GM18907 (cell line): ENCODE measurements around the gene CSAD.

ENCODE experiments used
- ATAC-seq: cut with Tn5 transposase; IDR thresholded peaks from one replicate; pipeline ENCODE4 v1.9.1; 2021; ENCODE audit warnings: mild to moderate bottlenecking, moderate library complexity; ENCODE audit not compliant: unreplicated experiment

Gene CSAD, protein sequence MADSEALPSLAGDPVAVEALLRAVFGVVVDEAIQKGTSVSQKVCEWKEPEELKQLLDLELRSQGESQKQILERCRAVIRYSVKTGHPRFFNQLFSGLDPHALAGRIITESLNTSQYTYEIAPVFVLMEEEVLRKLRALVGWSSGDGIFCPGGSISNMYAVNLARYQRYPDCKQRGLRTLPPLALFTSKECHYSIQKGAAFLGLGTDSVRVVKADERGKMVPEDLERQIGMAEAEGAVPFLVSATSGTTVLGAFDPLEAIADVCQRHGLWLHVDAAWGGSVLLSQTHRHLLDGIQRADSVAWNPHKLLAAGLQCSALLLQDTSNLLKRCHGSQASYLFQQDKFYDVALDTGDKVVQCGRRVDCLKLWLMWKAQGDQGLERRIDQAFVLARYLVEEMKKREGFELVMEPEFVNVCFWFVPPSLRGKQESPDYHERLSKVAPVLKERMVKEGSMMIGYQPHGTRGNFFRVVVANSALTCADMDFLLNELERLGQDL

DNA sequence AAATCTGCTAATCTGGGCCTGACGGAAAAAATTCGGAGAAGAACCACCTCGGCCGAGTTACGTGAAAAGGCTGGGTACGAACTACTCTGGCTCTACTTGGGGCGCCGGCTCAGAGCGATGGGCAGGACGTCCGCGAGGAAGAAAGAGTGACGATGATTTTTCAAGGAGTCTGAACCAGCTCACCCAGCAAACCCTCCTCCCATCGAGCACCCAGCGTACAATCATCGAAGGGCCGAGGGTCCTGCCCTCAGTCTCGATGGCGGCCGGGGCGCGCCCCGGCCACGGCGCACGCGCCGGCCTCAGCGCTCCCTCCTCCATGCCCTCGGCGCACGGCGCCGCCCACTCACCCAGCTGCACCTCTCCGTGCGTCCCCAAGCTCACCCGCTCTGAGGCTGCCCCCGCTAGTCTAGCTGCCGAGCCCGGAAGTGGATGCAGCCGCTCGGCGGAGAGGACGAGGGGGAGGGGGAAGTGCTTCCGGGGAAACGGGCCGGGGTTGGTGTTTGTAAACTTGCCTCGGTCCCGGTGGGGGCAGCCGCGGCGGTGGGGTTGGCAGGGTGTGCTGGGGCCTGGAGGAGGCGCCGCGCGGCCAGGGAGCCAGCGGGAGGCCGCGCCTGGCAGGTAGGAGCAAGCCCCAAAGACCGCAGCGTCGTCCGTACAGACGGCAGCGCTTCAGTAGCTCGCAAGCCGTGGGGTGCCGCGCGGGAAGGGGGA is at the start of gene CSAD, which contains the start of gene ZNF740:
TSS of gene CSAD (minus strand) at position 706 of the 711 bp plus-strand sequence. CDS start 7,455 bp downstream, outside the sequence.
TSS of gene ZNF740 (plus strand) at position 503 of the 711 bp plus-strand sequence. CDS start 1,262 bp downstream, outside the sequence.
- ATAC-seq, result peak; percentile 93

DNA sequence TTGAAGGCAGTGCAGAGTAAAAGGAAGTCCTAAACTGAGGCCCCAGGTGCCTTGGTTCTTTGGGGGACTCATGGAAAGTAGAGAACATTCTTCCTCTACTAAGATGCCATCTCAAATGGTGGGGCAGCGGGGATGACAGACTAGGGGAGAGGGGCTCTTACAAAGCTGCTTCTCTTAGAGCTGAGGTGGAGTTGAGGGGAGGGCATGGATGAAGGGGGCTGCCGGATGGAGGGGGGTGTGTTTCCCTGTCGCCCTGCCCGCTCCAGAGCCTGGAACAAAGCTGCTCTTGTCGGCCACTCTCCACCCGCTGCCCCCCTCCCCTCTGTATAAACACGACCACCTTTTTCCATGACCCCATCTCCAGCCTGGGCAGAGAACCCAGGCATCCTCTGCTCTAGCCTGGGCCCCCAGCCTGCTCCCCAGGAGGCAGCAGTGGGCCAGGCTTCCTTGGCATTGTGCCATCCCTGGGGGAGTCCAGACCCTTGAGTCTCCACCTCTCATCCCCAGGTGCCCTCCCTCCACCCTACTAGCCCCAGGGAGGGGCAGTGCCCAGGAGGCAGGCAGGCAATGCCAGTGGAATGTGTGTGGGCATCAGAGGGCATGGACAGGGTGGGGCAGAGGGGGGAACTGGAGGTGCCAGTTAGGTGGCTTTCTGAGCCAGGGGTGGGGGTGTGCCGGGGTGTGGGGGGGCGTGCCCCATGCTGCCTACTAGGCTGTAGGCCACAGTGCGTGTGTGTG is 49.6 kb upstream of the CSAD start:
- ATAC-seq, result no peak

DNA sequence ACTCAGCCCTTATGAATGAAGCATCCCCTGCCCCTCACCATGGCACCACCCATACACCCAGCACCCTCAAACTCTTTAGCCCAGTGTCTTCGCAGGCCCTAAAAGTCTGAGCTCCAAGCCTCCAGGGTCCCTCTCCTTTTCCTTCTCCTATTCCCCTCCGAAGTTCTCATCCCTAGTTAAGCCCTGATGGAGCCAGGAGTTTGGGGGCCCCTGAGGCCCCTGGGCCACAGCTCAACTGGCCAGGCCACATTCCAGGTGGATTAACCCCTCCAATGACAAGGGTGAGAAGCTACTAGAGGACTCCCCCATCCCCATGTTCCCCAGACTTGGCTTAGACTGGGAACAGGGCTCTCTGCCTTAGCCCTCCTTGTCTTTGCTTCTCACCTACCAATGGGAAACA is 48.7 kb upstream of the CSAD start:
- ATAC-seq, result no peak

DNA sequence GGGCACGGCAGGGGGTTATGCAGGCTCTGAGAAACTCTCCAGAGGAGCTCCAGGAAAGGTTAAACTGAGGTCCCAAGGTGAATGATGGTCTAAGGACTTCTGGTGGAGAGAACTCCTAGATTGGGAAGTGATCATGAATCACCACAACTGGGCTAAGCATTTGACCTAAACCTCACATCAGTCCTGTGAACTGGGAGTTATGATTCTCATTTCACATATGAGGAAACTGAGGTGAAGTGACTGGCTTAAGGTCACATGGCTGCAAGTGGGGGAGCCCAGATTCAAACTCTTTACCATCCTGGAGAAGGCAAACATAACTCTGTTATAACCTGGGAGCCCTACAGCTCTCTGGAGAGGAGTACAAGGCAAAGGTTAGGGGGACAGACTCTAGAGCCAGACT is 47.1 kb upstream of the CSAD start:
- ATAC-seq, result no peak

DNA sequence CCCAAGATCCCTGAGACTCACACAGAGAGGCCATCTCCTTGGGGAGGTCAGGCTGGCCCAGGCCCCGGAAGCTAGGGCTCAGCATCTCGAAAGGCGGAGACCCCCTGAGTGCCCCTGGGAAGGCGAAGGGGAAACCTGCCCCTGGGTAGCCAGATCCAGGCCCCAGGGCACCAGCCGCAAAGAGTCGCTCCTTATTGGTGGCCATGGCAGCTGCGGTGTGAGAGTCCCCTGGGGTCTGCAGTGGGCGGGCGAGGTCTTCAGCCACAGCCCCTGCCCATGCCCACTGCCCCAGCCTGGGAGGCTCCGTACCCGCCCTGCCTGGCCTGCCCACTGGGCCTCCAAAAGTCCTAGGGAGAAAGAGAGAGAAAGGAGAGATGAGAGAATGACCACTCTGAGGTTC is 46.6 kb upstream of the CSAD start:
- ATAC-seq, result no peak

DNA sequence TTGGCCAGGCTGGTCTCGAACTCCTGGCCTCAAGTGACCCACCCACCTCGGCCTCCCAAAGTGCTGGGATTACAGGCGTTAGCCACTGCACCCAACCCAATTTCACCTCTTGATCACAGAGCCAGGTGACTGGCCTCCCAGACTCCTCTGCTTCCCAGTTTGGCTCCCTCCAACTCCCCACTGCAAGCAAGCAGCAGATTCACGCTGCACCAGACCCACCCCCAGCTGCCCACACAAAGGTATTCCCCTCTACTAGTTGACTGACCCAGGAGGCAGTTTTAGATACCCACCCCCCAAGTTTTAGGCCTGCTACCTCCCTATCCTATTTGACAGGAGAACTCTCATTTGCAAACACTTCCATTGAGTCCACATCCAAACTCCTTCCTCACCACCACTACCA is 46.1 kb upstream of the CSAD start:
- no peak for ATAC-seq

DNA sequence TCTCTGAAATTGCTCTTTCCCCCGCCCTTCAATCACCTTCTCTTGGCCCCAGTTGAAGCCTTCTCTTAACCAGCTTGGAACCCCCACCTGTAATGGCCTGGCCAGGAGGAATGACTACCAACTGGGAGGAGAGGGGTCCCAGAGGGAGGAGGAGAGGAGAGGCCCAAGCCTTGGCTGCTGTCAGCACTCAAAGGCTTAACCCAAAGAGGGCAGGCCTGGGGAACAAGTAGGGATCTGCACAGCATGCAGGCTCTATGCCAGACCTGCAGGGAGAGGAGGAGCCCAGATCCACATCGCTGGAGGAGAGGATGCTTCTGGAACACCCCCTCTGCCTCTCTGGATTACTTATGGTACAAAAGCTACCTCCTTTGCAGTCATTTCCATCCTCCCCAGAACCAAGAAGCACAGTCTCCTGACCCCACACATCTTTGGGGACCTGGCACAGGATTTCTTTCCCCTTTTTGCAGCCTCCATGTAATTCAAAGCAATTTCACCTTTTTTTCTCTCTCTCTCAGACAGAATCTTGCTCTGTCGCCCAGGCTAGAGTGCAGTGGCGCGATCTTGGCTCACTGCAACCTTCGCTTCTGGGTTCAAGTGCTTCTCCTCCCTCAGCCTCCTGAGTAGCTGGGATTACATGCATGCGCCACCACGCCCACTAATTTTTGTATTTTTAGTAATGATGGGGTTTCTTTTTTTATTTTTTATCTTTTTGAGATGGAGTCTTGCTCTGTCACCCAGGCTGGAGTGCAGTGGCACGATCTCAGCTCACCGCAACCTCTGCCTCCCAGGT is 45.1 kb upstream of the CSAD start:
- ATAC-seq, result no peak

DNA sequence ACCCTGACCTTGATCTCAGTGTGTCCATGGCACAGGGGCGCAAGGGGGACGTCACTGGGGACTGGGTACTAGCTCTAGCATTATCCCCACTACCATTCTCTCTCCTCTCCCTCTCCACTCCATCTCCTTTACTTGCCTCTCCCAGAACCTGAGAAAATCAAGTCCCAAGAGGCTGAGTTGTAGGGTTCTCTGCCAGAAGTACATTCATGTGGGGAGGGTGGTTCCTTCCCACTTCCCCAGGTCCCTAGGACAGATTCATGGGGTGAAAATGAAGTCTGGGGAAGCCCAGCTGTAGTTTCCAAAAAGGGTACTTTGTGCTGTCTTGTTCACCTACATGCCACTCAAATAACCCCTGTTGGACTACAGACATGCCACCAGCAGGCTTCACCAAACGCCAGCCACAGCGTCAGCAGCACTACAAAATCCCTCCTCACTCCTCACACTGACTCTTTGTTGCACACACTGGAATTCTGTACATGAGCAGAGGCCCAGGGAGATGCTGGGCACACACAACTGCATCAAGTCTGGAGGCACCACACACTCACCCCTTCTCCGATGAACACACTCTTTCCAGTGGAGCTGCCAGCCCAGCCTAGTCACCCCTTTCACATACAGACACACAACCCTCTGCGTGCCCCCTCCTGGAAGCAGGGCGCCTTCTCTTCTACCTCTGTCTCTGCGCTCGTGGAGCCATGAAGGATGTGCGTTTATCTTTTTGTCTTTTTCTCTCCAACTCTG is 44.3 kb upstream of the CSAD start:
- no peak for ATAC-seq

DNA sequence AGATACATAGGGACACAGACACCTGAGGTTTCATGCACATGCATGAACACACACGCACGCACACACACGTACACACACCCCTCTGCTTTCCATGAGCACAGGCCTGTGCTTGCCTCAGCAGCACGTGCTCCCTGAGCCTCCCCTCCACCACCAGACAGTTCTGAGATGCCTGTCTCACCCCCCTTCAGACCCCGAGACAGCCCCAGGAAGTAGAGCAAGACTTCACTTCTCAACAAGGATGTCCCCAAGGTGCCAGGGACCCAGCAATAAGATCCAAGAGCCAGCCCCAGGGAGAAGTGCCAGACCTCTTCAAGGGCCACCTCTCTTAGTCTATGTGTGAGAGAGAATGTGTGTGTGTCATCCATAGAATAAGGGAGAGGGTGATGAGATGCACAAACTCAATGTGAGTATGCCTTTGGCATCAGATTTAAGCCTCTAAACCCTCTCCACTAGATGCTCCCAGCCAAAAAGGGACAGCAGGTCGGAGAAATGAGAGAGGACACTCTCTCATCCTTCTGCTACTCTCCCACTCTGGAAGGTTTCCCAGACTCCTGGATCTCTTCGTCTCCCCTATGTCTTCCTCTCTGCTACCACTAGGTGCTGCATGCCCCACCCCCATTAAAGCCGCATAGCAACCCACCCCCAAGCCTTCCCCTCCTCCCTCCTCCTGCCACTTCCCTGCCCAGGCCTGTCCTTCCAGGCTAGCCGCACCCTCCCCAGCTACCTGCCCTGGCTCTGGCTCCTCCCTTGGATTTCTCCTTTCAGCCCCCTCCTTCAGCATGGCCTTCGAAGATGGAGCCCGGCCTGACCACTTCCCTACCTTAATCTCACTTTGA is 43.6 kb upstream of the CSAD start:
- no peak for ATAC-seq

DNA sequence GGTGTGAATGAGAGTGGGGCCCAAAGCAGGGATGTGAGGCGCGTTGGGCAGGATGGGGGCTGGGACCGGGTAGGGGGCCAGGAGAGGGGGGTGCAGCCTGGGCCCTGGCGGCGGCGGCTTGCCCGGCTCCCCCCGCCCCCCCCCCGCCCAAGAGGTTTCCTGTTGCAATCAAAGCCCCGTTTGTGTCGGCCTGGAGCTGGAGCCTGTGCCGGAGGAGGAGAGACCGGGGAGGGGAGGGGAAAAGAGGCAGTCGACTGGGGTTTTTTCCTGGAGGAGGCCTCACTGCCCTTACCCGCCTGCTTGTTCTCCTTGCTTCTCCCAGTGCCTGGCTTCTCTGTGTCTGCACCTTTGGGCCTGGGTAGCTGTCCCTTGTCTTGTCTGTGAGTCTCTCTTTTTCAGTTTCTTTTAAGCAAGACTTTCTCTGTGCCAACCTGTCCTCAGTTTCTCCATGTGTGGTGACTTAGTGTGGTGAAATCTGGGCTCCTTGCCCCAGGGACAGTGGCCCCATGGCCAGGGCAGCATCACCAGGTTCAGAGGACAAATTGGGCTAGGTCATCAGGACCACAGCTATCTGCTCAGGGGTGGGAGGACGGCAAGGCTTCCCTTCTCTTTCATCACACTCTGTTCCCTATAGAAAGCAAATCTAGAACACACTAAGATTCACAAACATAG is 42.8 kb upstream of the CSAD start:
- no peak for ATAC-seq

DNA sequence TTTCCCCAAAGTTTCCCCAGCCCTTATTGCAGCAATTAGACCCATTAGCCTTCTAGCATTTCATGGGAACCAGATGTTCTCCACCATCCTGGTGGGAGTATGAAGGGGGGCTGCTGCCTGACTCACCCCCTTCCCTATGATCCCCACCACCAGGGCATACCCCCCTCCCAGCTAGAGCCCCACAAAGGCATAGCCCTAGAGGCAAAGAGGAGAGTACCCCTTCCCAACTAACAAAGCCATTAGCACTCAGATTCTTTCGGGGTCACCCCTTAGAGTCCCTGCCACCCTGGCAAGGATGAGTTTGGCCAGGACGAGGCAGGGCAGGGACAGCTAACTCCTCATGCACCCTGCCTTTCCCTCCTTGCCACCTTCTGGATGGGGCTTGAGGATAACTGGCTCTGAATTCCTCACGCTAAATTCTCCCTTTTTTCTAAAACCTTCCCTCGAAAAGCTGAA is 42.1 kb upstream of the CSAD start:
- no peak for ATAC-seq

DNA sequence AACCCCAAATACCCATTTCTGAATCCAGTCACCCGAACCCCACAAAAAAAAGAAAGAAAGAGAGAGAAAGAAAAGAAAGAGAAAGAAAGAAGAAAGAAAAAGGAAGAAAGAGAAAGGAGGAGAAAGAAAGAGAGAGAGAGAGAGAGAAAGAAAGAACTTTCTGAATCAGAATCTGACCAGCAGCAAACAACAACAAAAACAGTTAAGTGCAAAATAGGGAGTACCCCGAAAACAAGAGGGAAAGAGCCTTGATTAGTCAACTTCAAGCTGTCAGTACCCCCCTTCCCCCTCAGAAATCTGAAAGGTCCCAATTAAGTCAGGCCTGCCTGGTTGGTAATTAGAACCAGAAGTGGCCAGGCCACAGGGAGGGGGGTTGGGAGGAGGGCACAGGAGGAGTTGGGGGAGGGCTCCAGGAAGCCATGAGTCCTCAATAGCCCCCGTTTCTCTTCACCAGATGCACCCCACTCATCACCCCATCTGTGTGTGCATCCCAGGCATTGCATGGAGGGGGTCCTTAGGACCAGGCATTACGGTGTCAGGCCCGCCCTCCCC is 41.5 kb upstream of the CSAD start:
- ATAC-seq, result no peak

DNA sequence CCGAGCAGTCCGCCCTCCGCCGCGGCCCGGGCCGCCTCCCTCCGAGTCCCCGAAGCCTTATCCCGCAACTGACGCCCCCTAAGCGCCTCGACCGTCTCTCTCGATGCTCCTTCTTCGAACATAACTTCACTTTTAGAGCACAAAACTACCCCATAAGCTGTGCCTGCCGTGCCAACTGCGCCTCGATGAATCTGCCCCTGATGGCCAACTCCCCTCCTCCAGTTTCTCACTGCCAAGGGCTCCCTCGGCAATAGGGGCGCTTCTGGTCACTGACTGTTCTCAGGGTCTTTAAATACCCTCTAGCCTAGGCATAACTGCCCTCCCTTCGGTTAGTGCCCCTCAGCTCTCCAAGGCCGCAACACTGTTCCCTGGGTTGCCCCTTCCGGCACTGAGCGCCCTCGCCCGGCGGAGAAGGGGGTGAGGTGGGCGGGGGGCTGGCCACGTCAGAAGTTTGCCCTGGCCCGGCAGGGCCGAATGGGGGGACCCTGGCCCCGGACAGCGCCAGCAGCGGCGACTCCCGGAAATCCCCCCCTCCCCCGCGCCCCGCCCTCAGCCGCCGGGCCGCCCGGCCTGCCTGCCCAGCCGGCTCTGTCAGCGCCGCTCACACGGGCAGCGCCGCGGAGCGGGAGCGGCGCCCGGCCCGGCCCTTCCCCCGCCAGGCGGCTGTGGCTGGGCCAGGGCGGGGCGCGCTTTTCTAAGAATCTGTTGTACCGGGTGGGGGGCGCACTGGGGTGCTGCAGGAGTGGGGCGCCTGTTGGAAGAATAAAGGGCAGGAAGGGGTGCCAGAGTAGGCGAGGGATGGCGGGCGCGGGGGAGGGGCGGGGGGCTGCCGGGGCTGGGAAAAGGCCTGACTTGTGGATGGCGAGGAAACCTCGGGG is 40.7 kb upstream of the CSAD start:
- ATAC-seq, result peak; percentile 27

DNA sequence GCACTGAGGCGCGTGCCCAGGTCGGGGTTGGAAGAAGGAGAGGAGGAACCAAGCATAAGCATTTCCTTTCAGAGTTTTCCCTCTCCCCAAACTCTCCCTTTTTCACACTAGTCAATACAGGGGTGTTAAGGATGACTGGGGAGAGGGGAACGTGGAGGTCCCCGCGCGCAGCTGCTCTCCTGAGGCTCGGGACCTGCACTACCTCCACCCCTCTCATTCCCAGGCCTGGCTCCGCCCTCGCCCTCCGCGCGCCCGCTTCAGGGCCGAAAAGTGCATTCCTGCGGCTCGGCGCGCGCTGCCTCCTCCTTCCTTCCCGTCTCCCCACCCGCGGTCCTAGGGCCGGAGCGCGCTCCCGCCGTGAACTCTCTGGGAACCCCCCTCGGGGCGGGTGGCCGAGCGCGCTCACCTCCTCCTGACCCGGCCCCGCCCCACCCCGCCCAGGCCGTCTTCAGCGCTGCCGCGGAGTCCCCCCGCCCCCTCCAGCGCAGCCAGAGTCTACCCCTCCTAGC is 40.0 kb upstream of the CSAD start:
- peak; percentile 52 for ATAC-seq

DNA sequence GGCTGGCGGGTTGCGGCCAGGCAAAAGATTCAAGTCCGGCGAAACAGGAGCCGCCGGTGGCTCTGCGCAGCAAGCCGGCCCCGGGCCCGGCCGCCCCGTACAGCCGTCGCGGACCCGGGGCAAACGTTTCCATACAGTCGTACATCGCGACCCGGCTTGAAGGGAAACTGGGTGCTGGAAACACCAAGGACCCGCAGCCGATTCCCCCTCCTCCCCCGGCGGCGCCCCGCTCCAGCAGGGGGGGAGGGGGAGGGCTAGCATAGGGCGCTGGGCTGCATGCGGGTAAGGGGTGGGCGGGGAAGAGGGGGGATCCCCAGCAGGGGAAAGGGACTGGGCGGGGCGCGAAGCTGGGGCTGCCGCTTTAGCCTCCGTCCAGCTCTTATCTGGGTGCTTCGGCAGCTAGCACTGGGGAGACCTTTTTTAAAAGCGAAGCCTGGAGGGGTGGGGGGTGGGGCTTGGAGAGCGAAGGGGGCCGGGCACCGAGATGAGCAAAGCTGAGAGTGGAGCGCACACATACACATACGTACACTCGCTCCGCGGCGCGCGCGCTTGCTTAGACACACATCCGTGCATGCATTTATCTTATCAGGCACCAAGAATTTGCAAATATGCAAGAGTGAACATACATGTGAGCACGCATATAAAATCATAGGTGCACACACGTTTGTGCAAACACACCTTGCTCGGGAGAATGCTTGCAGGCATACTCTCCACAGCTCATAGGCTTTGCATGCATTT is 39.4 kb upstream of the CSAD start:
- ATAC-seq, result peak; percentile 40

DNA sequence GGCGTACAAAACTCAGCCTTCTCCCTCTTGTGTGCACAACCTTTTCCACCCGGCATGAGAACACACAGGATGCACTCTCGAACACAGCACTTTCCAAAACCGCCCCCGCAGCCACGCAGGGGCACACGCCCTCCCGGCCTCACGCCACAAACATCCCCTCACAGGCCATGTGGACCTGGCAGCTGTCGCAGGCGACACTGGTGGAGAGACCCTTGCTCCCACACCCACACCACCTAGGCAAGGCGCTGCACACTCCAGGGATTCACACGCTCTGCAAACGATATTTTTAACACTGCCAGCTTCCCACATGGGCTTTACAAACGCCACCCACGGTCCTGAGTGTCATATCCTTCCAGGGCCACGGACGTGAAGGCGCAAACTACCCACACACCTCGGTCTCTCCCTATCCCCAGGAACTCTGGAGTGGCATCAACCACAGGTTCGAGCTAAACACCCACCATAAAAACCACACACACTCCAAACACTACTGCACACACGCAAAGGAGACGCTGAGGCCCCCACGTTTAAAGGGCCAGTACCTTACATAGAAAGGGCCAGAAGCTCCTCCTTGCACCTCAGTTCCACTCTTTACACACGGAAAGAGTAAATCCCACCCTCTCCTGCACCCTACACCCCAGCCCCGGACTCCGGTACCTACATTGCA is 38.7 kb upstream of the CSAD start:
- peak; percentile 6 for ATAC-seq
